Endothelial cell of umbilical vein (primary cell): ENCODE data around the gene MERTK.

ENCODE experiments used
- CTCF ChIP-seq, 2 donors: IDR thresholded peaks; 1 replicate in 1 of 2; 2 replicates in 1 of 2; pipeline ENCODE4 v1.5.1; 2011; ENCODE audit warnings: low read length in 2 of 2, mild to moderate bottlenecking in 2 of 2, moderate library complexity in 2 of 2, control low read depth in 1 of 2, inconsistent platforms in 1 of 2, low read depth in 1 of 2; ENCODE audit not compliant: insufficient read depth in 1 of 2; ENCODE audit errors: extremely low read depth in 1 of 2
- EZH2 ChIP-seq: IDR thresholded peaks from 2 replicates; pipeline ENCODE4 v1.6.1; 2012; ENCODE audit warnings: borderline replicate concordance, low read depth, mild to moderate bottlenecking, moderate library complexity, low read length, inconsistent platforms; ENCODE audit not compliant: severe bottlenecking
- FOS ChIP-seq: IDR thresholded peaks from 2 replicates; pipeline ENCODE4 v1.6.1; 2011; ENCODE audit warnings: mild to moderate bottlenecking, low read length, moderate library complexity, borderline replicate concordance; ENCODE audit not compliant: insufficient read depth
- MAX ChIP-seq: IDR thresholded peaks from 2 replicates; pipeline ENCODE4 v1.6.1; 2011; ENCODE audit not compliant: insufficient read depth, insufficient read length
- POLR2A ChIP-seq: IDR thresholded peaks from 2 replicates; pipeline ENCODE4 v1.6.1; 2012; ENCODE audit warnings: low read depth, mild to moderate bottlenecking, control low read depth, low read length

DNA sequence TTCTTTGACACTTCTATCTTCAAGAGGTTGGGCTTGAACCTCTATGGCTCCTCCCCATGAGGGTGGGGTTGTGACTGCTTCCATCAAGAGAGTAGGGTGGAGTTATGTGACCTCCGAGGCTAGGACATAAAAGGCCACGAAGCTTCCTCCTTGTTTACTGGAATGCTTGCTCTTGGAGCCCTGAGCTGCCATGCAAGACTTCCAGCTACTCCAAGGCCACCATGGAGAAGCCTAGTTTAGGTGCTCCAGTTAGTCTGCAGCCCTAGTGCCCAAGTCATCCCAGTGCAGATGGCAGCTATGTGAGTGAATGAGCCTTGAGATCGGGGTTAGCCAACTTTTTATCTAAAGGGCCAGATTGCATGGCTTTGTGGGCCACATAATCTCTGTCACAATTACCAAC lies 2.4 kb upstream of the MERTK start:
- no peak for TF ChIP-seq EZH2
- TF ChIP-seq CTCF (IDR thresholded peaks at IDR 0.05; ENCODE audit: extremely low read depth in 1 of 2, insufficient read depth in 1 of 2, low read depth in 1 of 2, low read length in 2 of 2): no peak
- no peak for TF ChIP-seq FOS
- TF ChIP-seq MAX: no peak
- no peak for TF ChIP-seq POLR2A
